Superior temporal gyrus (tissue), 1 donor: ENCODE data around the gene STARD7.
"Not testable (repeated sequence)": the region's sequence is repeated elsewhere in the genome, so short reads cannot be mapped to it uniquely, and the experiment has no call there.

Source experiments
- DNase-seq: peaks from one replicate; pipeline ENCODE4 v3.0.0-alpha.2; 2016; ENCODE audit errors: extremely low spot score

The STARD7 gene

DNA sequence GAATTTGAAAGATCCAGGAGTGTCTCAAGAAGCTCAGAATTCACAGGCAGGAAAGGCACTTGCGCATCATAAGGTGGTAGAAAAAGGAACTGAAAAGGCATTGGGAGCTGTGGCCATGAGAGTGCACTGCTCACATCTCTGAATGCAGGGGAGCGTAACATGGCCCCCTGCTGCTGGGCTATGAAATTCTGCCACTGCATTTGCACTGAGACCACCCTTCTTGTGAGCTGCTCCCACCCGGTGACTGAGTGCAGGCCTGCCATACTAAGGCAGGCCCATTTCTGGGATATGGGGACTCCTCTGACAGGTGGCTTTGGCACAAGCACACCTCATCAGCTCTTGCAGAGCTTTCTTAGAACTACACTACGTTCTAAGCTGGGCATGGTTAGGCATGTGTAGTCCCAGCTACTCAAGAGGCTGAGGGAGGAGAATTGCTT, 25.3 kb upstream of the STARD7 start:
- DNase-seq = no peak

DNA sequence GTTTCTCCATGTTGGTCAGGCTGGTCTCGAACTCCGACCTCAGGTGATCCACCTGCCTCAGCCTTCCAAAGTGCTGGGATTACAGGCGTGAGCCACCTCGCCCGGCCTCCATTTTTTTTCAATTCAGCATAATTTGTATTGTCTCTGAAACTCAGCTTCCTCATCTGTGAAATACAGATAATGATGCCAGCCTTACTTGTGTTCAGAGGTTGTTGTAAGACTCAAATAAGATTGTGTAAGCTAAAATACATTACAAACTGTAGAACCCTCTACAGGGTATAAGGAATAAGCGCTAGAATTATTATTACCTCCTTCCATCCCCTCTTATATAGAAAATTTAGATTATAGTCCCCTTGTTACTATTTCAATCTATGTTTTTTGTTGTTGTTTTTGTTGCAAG, 24.8 kb upstream of the STARD7 start:
- DNase-seq = no peak

DNA sequence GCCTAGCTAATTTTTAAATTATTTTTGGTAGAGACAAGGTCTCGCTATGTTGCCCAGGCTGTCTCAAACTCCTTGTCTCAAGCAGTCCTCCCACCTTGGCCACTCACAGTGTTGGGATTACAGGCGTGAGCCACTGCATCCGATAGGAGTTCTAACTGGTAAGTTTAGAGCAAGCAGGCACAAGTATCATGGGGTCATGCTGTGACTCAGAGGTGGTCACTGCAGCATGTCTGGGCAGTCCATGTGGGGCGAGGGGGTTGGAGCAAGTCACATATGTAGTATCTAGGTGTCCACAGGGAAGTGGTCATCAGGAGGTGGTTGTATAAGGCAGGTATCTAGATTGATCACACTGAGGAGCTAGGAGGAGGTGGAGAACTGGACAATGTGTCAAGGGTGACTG, 22.7 kb upstream of the STARD7 start:
- no peak for DNase-seq

DNA sequence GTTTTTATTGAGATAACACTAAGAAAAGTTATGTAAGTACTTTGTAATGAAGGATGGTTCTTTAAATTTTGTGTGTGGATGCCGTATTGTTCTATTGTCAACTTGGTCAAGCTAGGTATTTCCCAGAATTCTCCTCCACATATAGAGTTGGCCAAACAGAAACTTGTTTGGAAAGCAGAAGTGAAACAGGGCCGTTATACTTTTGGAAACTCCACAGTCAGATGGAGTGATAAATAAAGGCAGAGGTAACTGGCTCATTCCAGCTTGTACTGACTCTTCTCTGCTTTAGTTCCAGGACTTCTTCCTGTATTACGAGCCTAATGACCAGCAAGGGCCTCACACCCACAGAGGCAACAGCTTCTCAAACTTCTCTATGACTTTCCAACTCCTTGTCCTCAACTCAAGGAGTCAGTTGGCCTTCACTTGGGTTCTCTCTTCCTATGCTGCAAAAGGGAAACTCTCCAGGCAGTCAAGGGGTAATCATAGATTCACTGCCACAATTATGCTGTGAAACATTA, 16.4 kb upstream of the STARD7 start:
- DNase-seq = peak; percentile 14

DNA sequence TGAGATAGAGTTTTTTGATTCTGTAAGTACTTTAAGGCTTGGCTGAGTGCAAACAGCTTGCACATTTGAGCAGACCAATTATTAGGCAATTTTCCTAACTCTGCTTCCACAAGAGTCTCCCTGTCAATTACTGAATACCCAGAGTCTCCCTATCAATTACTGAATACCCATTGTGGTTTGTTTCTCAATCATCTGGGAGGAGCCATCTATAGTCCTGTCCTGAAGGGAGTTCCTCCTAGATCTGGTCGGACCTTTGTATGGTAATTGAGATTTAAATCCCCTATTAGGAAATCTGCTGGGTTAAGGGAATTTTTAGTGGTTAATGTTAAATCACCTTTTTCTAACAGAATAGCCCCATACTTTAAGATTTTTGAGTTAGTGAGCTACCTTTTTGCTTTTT, 12.5 kb upstream of the STARD7 start:
- DNase-seq = not testable (repeated sequence)

DNA sequence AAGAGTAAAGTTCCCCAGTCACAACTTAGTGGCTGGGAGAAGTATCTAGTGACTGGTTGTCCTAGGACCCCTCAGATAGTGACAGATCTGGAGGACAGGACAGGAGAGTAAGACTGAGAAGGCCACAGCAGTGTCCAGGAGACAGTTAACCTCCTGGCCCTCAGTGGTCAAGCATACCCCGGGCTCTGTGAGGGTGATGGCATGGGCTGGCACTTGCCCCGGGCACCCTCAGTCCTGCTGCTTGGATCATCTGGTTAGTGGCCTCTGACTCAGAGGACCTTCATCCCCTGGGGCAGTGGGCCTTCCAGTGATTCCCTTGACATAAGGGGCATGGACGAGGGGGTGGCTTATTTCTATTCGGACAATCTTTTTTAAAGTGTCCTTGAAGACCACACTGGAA, 11.3 kb upstream of the STARD7 start:
- not testable (repeated sequence) for DNase-seq

DNA sequence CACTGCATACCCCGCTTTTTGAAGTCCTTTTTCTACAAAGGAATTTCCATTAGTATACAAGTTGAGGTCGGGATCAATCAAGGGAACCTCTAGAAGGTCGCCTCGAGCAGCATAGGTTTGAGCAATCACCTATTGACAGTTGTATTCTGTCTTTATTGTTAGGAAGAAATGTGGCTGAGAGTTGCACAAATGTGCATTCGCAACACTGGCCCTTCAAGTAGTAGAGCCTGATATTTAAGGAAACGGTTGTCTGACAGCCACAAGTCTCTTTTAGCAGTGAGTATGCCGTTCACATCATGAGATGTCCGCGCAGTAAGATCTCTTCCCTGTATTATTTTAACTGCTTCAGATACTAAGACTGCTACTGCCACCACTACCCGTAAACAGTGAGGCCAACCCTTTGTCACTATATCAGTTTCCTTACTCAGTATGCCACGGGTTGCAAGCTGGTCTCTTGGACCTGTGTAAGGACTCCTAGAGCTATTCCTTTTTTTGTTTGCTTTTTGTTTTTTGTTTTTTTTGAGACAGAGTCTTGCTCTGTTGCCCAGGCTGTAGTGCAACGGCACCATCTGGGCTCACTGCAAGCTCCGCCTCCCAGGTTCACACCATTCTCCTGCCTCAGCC, 10.0 kb upstream of the STARD7 start:
- DNase-seq = no peak

DNA sequence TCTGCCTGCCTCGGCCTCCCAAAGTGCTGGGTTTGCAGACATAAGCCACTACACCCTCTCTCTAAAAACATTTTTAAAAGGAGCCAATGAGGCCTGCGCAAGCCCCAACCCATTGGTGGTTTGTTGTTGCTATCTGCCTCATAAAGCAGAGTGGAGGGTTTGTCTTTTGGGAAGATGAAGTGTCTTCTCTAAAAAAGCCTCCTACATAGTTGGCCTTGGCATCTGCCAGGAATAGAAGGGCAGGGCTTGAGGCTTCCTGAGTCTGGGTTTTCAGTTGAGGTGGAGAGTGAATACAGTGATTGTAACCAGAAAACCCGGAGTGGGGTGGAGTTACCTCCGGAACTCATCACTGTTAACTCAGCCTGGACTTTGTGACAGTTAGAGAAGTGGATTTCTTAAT, 5.9 kb upstream of the STARD7 start:
- DNase-seq = no peak

DNA sequence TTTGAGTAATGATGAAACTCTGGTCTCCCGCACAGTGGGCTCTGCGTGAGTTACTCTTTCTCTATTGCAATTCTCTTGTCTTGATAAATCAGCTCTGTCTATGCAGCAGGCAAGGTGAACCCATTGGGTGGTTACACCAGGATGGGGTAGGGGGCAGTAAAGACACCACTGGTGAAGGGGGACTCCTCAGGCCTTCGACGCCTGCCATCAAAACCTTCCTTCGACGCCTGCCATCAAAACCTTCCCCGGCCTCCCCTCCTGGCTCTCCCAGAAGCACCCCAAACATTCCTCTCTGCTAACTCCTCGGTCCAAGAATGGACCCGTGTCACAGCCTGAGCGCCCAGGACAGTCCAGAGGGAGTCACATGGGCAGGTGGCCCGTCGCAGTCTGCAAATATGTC, 4.8 kb upstream of the STARD7 start:
- no peak for DNase-seq

DNA sequence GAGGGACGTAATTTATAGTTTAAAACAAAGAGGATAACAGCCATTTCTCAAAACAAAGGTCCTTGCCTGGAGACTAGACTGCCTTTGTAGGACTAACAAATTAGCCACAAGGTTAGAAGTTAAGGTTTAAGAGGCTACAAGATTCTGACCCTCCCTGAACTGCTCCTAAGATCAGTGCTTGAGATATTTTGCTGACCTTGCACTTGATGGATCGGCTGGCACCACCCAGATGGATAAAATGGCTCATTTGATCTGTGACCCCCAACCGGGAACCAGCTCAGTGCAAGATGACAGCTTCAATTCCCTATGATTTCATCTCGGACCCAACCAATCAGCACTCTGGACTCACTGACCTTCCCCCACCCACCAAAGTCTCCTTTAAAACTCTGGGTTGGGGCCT, 3.7 kb upstream of the STARD7 start:
- DNase-seq = no peak

DNA sequence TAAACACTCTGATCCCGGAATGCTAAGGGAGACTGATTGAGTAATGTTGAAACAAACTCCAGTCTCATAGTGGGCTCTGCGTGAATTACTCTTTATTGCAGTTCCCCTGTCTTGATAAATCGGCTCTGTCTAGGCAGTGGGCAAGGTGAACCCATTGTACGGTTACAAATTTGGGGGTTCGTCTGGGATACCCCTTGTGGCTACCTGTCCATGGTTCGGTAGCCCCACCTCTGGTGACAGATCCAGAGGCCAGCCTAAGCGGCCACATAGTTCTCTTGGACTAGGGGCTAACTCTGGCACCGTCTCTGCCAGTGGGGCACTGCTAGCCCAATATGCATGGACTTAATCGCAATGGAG, 1.1 kb upstream of the STARD7 start:
- no peak for DNase-seq

DNA sequence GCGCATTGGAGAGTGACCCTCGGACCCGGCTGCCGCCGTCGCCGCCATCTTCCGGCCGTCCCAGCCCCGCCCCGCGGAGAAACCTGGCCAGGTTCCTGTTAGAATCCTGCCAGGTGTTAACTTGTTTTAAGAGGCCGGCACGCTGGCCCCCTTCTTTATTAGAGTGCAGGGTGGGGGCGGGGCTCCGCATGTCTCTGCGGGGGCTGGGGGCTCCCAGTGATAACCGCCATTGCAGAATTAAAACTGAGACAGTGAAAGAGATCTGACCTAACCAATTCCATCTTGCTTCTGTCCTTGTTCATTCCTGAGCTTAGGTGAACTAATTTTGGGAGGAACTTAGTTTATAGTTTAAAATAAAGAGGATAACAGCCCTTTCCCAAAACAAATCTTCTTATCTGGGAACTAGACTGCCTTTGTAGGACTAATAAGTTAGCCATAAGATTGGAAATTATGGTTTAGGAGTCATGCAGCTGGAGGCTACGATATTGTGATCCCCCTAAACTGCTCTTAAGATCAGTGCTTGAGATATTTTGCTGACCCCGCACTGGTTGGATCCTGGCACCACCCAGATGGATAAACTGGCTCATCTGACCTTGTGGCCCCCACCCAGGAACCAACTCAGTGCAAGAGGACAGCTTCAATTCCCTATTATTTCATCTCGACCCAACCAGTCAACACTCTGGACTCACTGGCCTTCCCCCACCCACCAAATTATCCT, 543 bp upstream of the STARD7 start:
- no peak for DNase-seq

DNA sequence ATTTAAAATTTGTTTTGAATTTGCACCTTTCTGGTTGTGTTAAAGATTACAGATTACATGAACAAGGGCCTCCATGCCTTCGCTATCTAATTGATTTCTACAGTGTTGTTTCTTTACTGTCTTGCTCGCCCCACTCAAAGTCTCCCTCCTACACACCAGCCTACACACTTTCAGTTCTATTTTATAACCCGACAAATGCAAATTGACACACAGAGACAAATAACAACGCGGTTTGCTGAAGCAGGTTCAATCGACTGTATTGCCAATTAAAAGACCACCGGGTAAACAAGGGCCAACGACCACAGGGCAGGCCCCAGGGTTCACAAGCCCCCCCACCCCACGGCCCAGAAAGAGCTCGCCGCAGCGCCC, 869 bp downstream of the STARD7 start:
- no peak for DNase-seq

DNA sequence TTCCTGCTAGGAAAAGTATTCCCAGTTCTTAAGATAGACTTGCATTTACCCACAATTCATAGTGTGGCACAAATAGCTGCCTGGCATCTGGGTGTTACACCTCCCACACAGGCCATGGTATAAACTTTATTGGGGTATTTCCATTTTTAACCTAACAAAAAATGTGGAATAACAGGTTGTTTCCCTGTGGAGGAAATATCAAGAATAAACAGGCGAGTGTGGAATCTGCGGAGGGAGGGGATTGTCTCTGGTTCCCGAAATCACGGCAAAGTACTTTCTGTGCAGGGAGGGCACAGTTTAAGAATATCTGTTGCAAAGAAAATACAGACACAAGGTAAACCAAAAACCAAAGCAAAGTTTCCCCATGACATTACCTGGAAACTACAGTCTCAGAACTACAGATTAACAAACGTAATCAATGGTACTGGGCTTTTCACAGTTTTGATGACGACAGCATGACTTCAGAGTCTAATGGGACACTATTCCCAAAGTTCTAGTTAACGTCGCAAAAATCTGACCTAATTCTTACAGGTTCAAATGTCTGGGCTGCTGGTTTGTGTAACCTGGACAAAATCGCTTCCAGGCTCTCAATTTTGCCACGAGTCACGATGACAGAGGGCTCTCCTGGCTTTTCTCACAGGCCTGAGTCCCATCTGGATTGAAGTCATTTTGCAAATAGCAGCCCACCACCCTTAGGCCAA, 1.4 kb downstream of the STARD7 start:
- DNase-seq = peak; percentile 21

DNA sequence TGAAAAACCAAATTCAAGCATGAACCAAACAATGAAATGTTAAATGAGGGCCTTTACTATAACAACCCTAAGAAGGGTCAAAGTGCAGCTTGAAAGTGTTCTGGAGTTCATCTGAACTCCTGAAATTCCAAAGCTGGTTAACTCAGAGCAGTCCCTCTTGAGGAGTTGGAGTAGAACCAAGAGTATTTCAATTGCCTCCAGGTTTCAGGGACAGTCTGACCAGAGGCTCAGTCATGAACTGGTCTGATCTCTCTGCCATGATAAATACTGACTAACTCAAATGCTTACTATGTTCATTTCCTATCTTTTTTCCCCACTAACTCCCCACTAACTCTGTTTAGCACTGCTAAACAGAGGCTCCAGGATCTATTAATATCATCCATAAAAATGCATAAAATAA, 2.7 kb downstream of the STARD7 start:
- peak; percentile 44 for DNase-seq

DNA sequence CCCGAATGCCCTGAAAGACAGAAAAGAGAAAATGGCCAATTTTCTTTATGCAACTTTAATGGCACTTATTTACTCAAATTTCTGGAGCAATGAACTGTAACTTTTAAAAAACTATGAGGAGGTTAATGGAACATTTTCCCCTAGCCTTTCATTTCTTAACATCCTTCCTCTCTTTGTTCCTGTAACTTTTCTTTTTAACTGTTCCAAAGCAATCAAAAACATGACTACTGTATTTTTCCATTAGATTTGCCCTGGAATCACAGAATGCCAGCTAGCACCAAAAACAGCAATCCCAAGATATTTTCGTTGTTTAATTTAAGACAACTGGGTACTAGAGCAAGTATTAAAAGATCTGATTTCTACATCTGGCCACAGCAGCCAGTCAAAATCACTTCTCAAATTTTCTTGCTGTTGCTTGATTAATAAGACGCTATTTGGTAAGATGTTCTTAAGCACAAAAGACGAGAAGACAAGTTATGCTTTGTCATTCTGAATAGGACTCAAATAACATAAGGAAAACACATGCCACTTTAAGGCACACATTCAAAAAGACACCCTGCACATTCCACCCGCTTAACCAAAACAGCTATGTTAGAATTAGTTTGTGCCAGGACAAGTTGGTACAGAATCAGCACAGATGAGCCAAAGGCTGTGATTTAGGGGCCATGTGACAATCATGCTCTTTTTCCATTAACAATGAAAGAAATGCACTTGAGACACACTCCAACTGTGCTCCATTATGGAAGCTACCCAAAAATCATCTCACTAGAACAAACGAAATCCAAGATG, 3.6 kb downstream of the STARD7 start:
- peak; percentile 94 for DNase-seq

DNA sequence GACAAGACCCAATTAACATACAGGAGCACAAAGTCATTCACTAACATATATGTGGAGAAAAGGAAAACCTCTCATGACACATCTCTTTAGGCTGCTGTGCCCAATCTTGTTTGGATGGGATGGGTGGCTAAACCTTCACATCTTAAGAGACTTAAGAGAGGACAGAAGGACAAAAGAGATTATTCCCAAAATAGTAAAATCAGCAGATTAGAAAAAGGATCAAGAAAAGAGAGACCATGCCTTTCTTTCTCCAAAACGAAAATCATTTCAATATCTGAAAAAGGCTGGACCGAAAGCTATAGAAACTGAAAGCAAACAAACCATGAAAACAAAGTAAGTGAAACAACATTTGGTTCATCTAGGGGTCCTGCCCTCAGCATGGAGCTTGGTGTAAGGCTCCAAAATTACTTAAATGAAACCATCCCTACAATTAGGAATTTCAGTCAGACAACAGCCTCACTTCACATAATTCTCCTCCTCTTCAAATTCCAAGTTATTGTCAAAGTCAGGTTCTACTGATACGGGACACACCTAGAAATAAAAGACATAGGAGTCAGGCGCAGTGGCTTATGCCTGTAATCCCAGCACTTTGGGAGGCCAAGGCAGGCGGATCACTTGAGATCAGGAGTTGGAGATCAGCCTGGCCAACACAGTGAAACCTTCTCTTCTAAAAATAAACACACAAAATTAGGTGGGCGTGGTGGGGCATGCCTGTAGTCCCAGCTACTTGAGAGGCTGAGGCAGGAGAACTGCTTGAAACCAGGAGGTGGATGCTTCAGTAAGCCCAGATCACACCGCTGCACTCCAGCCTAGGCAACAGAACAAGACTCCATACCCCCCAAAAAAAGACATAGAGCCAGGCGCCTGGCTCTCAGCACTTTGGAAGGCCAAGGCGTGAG, 5.2 kb downstream of the STARD7 start:
- DNase-seq = no peak

DNA sequence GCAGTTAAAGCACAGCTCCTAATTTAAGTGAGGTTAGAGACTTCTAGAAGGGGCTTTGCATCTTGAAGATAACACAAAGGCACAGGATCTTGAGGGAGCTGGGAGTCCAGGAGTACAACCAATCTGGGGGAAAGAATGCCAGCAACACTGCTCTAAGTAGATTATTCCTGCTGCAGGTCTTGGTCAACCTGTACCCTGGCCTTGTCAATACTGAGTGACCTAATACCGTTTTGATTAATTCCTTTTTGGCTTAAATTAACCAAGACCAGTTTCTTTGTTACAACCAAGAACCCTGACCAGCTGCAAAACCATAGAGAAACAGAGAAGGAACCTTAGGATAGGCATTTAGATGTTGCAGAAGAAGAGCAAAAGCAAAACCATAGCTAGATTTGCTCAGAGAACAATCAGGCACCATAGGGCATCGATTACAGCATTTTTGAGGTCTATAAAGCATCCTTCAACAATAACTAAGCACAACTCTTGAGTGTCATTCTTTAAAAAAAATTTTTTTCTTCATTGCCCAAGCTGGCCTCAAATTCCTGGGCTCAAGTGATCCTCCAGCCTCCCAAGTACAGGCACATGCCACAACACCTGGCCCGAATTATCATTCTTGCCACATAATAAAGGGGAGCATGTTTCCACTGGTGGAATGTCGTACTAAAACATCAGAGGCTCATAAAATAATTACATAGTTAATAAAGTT, 6.3 kb downstream of the STARD7 start:
- no peak for DNase-seq

DNA sequence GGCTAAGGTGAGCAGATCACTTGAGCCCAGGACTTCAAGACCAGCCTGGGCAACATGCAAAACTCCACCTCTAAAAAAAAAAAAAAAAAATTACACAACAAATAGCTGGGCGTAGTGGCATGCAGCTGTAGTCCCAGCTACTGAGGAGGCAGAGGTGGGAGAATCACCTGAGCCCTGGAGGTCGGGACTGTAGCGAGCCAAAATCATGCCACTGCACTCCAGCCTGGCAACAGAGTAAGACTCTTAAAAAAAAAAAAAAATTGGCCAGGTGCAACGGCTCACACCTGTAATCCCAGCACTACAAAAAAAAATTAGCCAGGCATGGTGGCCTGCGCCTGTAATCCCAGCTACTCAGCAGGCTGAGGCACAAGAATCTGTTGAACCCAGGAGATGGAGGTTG, 7.3 kb downstream of the STARD7 start:
- no peak for DNase-seq

DNA sequence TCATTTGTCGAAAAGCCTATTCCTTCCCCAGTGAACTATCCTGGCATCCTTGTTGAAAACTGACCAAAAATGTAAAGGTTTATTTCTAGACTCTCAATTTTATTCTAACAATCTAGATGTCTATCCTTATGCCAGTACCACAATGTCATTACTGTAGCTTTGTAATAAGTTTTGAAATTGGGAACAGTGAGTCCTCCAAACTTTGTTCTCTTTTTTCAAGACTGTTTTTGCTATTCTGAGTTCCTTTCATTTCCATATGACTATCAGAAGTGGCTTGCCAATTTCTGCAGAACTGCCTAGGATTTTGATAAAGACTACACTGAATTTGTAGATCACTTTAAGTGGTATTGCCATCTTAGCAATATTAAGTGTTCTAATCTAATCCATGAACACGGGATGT, 9.7 kb downstream of the STARD7 start:
- no peak for DNase-seq
